GM04504 (cell line): ENCODE measurements around the gene ASTN1.

ENCODE experiments used
- DNase-seq: peaks from one replicate; pipeline ENCODE4 v3.0.0-alpha.2; 2012; ENCODE audit warnings: low read depth

ASTN1 gene

DNA sequence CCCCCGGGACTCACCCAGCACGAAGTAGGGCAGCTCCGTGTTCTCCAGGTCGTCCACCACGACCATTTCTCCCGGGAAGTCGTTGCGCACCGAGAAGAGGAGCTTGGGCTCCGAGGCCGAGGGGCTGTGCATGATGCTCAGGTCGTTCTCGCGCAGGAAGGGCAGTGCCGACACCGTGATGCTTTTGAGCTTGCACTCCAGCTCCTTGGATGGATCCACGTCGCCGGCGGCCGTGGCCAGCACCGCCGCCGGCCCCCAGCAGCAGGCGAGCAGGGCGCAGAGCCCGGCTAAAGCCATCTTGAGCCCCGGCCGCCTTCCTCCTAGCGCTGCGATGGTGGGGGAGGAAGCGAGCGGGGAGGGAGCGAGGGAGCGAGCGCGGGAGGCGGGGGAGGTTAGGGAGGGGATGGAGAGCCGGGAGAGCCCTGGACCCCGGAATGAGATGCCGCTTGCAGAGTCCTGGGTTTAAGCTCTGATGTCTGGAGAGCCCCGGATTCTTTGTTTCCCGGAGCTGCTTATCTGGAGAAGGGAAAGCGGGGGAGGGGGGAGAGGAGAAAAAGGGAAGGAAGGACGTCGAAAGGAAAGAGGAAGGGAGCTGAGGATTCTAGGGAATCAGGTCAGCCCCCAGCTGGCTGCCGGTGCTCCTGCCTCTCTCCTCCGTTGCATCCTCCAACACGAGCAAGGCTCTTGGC is at the start of gene ASTN1:
ASTN1 (minus strand) TSS at position 333 of the 689 bp plus-strand sequence; CDS start at position 297, 36 bp downstream.
- no peak for DNase-seq

DNA sequence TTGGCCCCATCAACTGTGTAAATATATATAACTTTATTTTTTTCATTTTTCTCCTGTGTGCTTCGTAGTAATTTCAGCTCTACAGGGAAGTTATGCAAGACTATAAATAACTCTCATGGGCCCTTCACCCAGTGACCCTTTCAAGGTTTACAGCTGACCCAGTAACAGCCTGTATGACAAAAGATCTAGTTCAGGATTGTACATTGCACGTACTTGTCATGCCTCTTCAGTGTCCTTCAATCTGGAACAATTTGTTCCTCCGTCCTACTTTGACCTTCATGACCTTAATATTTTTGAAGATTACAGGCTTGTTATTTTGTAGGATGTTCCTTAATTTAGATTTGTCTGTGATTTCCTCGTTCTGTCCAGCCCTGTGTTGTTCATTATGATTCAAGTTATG is 46.7 kb upstream of the ASTN1 start:
- no peak for DNase-seq

DNA sequence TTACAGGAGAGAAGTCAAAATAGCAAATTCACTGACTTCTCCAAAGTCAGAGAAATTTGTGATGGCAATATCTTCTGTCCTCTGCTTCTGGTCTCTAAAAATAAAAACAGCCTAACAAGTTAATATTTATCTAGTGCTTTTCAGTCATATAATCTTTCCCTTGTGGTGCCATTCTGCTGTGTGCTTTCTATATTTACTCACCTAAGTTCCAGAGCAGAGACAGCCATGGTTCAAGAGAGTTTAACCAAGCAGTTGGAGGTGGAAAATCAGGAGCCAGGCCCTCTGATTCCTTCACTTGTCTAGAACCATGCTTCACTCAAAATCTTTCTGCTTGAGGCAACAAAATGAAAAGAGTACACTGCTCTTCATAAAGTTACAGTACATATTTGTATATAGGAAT is 45.6 kb upstream of the ASTN1 start:
- DNase-seq, result no peak

DNA sequence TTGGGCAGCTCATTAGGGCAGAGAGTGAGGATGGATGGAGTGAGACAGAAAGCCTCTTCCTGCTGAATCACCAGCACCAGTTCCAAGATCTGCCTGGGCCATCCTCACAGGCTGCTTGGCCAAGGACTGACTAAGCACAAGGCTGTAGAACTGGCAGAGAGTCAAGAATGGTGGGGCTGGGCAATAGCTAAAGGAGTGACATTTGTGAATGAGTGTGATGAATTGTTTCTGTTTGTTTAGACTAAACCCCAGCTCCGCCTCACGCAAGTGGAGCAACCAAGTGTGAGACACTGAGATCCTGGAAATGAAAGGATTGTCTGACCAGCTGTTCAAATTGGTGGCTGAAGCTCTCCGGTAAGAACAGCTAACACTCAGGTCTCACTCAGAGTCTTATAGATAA is 44.8 kb upstream of the ASTN1 start:
- DNase-seq, result peak; percentile 100

DNA sequence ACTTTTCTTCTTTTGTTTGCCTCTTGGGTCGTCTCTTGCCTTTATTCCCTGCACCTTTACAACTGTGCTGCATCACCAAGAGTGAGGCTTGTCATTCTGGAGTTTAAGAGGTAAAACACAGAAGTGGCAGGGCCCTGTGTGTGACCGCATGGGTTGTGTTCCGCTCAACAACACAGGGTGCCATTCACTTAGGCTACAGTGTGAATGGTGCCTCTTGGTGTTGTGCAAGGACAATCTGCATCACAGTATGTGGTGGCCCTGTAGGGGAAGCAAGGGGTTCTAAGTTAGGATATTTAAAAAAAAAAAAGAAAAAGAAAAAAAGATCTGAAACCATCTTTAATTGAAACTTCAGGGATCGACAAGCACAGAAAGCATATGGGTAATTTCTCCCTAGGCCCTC is 44.4 kb upstream of the ASTN1 start:
- DNase-seq, result no peak

DNA sequence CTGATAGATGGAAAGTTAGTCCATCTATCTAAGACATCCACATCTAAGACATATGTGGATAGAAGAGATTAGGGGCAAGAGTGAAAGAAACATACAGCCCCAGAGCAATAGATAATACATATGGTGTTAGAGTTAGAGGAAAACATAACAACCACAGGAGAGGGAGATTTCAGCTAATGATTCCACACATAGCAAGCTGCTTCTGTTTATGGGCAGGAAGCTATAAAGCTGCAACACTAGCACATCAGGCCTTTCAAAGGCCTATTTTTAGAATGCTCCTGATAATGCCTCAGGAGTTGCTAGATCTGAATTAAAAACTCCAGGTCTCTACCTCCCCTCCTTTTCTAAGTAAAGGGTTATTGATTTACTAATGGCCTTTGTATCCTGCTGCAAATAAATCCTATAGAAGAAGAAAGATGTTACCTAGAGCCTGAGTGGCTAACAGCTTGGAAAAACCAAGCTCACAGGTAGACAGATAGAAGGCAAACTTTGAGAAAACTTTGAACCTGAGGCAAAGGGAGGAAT is 42.4 kb upstream of the ASTN1 start:
- DNase-seq, result peak; percentile 34

DNA sequence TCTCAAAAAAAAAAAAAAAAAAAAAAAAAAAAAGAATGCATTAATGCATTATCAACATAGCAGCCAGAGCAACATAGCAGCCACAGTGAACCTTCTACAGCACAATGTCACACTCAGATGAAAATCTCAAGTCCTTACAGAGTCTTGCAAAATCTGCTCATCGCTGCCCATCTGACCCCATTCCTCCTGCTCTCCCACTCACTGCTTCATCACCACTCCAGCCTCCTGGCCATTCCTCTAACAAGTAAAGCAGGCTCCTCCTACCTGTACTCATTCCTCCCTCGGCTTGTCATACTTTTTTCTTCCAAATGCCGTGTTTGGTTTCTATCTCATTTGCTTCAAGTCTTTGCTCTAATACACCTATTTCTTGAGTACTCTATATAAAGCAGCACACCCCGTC is 35.8 kb upstream of the ASTN1 start:
- DNase-seq, result no peak

DNA sequence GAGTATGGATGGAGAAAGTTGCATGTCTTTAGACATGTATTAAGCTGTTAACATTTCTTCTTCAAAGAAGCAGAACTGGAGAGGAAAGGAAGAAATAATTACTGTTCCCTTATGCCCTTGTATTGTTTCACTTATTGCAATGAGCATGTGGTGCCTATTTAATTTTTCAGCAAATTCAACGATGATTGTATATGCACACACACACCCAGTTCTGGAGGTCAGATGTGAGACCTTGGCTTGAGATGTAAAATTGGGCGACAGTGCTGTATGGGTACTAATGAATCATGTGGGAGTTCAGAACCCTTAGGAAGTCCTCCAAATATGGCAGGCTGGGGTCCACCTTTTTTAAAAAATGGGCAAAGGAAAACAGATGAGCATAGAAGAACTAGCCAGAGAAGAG is 33.7 kb upstream of the ASTN1 start:
- DNase-seq, result no peak

DNA sequence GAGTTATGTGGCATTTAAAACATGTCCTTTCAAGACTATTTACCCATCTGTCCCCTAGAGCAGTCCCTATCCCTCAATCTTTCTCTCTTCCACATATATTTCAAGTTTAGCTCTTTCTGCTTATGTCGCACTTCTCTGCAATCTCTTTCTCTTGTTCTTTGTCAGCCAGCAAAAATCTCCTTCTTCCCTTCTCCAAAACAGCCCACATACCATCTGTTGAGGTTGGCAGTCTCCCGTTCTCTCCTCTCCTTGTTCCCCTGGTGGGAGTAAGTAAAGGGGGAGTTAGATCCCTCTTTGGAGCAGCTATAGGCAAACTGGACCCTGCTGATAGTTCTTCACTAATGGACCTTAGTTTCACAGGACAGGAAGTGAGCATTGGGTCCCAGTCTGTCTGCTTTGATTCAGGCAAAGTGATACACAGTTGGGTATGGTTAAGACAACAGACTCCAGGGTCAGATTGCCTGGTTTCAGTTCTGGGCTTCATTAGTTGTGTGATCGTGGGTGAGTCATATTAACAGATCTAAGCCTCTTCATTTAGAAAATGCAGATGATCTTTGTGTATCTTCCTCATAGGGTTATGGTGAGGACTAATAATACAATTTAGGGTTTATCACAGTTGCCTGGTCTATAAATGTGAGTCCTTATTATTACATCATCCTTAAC is 25.9 kb upstream of the ASTN1 start:
- no peak for DNase-seq

DNA sequence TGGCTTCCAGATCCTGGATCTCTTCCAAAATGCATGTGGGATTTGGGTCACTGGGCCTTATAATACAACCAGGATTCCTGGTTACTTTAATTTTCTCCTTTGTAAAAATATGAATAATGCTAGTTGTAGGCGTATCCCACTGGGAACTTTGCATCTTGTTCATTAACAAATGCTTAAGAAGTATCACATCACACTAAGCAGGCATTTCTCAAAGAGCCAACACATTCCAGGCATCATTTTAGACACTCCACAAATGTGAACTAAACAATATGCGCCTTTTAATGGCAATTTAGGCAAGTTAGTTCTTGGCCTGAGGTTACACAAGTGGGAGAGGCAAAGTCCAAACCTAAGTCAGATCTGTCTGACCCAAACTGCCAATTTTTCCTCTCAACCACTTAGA is 22.1 kb upstream of the ASTN1 start:
- no peak for DNase-seq

DNA sequence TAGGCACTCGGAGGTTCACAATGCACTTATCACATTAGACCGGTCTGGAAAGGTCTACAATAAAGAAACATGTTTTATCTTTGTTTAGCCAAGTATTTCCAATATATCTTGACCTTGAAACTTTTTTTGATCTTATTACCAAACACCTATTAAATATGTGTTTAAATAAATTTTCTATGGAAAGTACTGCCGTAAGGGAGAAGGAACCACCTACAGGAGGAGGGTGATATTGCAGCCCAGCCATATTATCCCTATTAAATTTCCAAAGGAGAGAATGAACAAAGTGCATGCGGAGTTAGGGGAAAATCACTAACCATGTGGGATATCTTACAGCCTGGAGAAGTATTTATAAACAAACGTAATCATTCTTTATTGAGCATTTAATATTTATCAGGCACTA is 20.7 kb upstream of the ASTN1 start:
- no peak for DNase-seq

DNA sequence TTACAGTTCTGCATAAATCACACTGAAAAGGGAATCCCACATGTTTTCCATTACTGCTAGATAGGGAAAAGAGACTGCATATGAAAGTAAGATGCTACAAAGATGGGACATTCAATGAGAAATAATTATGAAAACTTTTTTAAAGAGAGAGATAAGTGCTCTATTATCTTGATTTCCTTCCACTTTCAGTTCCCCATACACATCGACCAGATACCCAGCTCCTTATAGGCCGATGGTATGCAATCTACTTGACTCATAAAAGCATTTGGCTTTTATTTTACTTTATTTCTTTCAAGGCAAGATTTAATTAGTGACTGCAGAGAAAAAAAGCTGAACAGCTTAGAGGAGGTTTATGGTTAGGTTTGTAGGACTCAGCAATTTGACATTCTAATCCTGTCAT is 19.3 kb upstream of the ASTN1 start:
- DNase-seq, result no peak

DNA sequence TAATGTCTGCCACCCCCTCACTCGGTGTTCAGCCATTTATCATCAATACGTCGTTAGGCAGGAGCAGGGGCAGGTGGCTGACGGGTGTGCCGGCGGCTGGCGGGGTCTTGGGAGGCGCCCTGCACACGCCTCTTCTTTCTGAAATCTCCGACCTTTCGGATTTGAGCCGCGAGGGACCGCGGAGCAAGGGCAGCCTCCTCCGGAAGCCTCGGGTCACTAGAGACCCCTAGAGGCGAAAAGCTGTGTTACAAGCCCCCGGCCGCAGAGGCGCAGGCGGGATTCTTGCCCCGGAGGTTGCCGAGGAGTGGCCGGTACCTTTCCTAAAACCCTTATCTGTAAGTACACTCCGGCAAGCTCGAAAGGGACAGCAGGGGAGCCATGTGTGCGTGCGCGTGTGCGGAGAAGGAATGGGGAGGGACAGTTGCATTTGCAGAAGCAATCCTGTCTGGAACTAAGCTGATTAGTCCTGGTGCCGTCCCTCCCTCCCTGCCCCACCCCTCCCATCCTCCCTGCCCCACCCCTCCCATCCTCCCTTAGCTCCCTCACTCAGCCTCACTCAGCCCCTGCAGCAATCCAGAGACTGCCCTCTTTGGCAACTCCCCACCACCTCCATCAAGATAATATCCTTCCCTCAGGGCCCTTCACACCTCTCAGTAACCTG is 17.2 kb upstream of the ASTN1 start:
- no peak for DNase-seq

DNA sequence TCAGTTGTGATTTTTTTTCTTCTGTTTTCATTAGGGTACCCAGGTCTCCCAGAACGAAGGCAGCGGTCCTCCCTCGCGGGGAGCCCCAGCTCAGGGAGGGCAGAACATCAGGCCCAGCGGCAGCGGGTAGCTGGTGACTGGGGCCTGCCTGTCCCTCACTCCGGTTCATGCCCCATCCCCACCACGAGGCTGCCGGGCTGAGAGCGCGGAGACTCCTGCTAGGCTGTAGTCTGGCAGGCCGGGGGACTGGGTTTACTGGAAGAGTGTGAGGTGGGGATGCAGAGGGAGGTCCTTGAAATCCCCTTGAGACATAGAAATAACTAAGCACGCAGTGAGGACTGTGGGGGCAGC is 16.7 kb upstream of the ASTN1 start:
- DNase-seq, result no peak

DNA sequence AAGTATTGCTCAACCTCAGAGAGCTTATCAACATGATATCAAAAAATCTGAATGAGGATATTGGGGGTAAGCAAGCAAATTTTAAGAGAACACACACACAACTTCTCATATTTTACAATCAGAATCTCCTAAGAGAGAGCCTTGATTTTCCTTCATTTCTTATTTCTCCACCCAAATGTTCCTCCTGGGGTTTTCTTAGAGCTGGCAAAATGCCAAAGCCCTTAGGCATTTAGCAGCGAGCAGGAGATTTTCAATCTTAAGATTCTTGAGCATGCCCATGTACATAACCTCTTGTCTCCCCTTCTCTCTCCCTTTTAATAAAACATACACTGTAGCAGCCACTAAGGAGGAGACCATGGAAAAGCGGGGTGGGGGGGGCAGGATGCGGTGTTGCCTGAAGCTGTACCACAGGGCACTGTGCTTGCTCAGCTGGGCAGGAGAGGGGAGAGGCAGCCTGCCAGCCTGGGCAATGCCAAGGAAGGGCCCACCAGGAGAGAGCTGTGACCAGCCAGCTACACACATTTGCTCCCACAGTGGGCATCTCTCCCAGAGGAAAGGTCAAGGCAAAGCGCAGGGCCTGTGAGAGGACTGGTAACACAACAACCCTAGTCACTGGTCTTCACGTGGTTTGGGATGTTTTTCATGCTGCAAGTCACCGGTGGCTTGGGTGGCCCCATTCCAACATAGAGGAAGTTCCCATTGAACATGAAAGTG is 10.6 kb upstream of the ASTN1 start:
- no peak for DNase-seq

DNA sequence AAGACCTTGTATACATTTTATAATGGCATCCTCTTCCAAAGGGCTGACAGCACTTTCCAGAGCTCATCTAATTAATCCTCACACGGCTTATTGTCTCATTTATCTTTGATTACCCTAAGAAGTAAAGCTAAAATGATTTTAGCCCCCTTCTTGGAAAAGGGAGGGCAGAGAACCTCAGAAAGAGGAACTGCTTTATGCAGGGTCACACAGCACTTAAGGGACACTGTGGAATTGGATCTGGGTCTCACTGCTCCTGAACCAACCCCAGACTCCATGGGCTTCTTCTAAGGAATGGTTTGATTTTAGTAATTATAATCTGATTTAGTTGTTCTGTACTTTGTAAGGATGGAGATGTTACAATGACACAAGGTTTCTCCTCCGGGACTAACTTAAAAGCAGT is 9.5 kb upstream of the ASTN1 start:
- DNase-seq, result no peak

DNA sequence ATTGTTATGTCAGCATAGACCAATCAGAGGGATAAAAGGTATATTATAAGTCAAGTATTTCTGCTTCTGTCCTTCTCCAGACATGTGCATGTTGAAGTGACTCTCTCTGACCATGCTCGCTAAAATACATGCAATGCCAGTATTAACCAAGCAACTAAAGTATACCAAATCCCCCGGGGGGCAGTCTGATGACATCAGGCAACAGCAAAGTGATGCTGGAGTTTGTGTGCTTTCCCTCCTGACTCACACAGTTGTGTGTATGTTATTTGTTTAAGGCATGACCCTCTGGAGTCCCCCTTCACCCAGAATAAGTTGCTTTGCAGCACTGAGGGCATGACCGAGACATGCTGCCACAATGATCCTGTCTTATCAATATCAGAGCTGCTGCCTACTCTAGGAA is 8.4 kb upstream of the ASTN1 start:
- no peak for DNase-seq

DNA sequence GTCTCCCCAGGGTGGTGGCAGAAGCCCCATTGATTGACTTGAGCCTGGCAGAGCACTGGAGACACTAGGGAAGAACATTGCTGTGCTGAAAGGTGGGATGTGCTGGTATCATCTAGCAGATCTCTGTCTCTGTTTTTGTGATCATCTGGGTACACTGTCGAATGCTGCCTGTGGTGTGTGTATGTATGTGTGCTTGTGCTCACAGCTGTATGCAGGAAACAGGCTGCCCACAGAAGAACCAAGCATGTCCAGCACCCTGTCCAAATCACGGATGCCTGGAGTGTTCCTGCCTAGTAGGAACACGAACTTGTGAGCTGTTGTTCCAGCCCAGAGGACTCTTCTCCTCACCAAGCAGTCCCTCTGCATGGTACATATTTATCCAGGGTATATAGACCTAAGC is 7.8 kb upstream of the ASTN1 start:
- DNase-seq, result no peak

DNA sequence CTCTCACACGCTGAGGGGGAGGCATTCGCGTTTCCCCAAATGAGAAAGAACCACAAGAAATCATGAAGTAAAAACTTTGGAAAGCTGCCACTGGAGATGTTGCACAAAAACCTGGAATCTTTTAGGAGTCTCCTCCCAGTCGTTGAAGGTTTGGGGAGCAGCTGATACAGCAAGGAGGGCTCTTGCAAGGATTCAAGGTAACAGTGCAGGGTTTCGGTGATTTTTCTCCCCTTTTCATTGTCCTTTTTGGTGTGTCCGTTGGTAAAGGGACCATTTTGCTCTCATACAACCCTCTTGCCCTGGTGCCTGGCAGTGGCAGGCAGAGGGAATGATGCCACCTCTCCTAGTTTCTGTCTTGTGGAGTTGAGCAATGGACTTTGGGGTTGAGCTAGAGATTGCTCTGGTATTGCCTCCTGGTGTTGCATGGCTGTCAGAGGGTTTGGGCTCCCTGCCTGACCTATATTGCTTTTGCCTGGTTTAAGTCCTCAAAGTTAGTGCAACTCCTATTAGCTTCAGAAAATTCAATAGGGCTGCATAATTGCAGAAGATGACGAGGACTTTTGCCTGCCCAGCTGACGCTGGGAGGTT is 7.1 kb upstream of the ASTN1 start:
- DNase-seq, result no peak

DNA sequence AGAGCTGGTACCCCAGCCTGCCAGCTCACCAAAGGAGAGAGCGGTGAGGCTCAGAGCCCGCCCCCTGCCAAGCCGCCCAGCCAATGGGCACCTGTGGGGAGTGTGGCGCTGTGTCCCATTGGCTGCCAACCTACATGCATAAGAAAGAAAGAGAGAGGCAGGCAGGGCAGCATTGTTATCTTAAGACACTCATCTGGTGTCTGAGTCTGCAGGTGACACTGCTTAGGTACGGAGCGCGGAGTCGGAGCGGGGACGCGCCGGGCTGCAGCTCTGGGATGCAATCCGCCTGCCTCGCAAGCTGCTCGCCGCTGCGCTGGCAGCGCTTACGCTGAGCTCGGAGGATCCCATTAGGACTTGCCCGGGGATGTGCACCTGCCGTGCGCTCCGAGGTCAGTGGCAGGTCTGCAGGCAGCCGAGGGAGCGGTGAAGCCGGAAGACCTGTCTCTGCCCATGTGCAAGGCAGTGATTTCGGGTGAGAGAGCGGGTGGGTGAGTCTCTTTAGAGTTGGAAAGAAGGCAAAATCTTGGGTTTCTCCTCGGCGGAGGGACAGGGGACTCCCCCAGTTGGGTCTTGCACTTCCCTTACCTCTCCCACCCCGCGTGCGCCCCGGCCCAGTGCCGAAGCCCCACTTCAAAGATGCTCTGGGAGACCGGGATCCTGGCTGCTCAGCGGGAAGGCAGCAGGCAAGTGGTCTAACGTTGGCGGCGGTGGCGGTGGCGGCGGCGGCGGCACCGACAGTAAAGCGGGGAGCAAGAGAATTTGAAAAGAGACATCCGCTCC is 6.4 kb upstream of the ASTN1 start, which contains the start of gene BRINP2:
BRINP2 (plus strand) TSS at position 203 of the 780 bp plus-strand sequence. CDS start 58,919 bp downstream, outside the sequence.
- no peak for DNase-seq

DNA sequence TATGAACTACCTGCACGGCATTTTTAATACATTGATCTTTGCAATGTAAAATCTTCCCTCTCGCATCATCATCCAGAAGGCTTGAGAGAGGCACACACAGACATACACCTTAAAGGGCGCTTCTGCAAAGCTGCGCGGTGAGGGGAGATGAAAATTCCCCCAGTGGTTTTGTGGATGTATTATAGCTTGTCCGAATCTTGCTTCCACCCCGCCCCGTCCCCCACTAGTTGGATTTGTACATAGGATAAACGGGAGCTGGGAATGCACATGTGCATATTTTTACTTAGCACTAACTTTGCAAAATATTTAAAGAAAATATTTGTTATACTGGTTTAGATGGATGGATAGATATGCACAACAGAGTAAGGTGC is 542 bp upstream of the ASTN1 start:
- no peak for DNase-seq
